Naive thymus-derived CD4-positive, alpha-beta T cell (primary cell): ENCODE results near the gene DTX2. TPM values are rescaled to one million over a fixed set of nuclear protein-coding genes. Genes with fewer than 3 reads are reported as not detected.
"Not testable (repeated sequence)": the region's sequence is repeated elsewhere in the genome, so short reads cannot be mapped to it uniquely, and the experiment has no call there.

ENCODE experiments used
- ATAC-seq: fragments of 150-1000 bp; cut with Tn5 transposase; 2 replicates; pipeline ENCODE4 v1.10.0; 2021; ENCODE audit warnings: mild to moderate bottlenecking, moderate library complexity
- CTCF ChIA-PET: fragments of 350-600 bp; sonication (Branson Sonifier 250); formaldehyde crosslinking; loops from one replicate; lab custom pipeline; 2021; ENCODE audit warnings: antibody characterized with exemption; lab: Charles Lee
- POLR2A ChIA-PET: fragments of 350-600 bp; sonication (Branson Sonifier 250); formaldehyde crosslinking; loops from one replicate; lab custom pipeline; 2021; ENCODE audit warnings: antibody characterized with exemption, inconsistent platforms; lab: Charles Lee
- DNase-seq, 9 donors: peaks; one replicate each; pipeline versions ENCODE4 v3.0.0 to v3.0.0-alpha.2; 2020 to 2022; ENCODE audit warnings: mixed read lengths in 1 of 9
- H3K27ac ChIP-seq: one replicate; pipeline ENCODE4 v1.7.0; 2013; ENCODE audit warnings: mild to moderate bottlenecking, low read depth, low read length, moderate library complexity
- H3K27me3 ChIP-seq, 2 donors: one replicate each; pipeline ENCODE4 v1.7.0; 2013; ENCODE audit warnings: low read length in 2 of 2, mild to moderate bottlenecking in 2 of 2, moderate library complexity in 2 of 2; ENCODE audit not compliant: control insufficient read depth in 2 of 2, insufficient read depth in 2 of 2
- H3K36me3 ChIP-seq, 3 experiments: 1 replicate in 2 of 3; 2 replicates in 1 of 3; pipeline ENCODE4 v1.7.0; 2013; ENCODE audit warnings: low read length in 3 of 3, mild to moderate bottlenecking in 3 of 3, moderate library complexity in 1 of 3; ENCODE audit not compliant: insufficient read depth in 3 of 3, control insufficient read depth in 2 of 3
- H3K4me1 ChIP-seq, 2 donors: one replicate each; pipeline ENCODE4 v1.7.0; 2013; ENCODE audit warnings: low read length in 2 of 2, mild to moderate bottlenecking in 2 of 2, moderate library complexity in 1 of 2; ENCODE audit not compliant: control insufficient read depth in 2 of 2, insufficient read depth in 2 of 2
- H3K4me3 ChIP-seq: 2 replicates; pipeline ENCODE4 v1.7.0; 2013; ENCODE audit warnings: mild to moderate bottlenecking, low read length
- H3K9me3 ChIP-seq, 3 experiments: 1 replicate in 2 of 3; 2 replicates in 1 of 3; pipeline ENCODE4 v1.7.0; 2013; ENCODE audit warnings: low read length in 3 of 3; ENCODE audit not compliant: control insufficient read depth in 2 of 3
- H3K27ac Mint-ChIP-seq, 9 donors: one replicate each; pipeline ENCODE4 v1.8.0; 2020 to 2022; ENCODE audit warnings: mixed read lengths in 9 of 9, mild to moderate bottlenecking in 8 of 9, moderate library complexity in 5 of 9, inconsistent platforms in 2 of 9
- H3K27me3 Mint-ChIP-seq, 5 donors: one replicate each; pipeline ENCODE4 v1.8.0; 2021 to 2022; ENCODE audit warnings: mixed read lengths in 5 of 5, mild to moderate bottlenecking in 1 of 5
- H3K36me3 Mint-ChIP-seq, 5 donors: one replicate each; pipeline ENCODE4 v1.8.0; 2020 to 2022; ENCODE audit warnings: mixed read lengths in 5 of 5, mild to moderate bottlenecking in 3 of 5, inconsistent platforms in 1 of 5
- H3K4me1 Mint-ChIP-seq, 7 donors: one replicate each; pipeline ENCODE4 v1.8.0; 2020 to 2022; ENCODE audit warnings: mixed read lengths in 7 of 7, mild to moderate bottlenecking in 3 of 7, inconsistent platforms in 1 of 7
- H3K4me3 Mint-ChIP-seq, 10 donors: one replicate each; pipeline ENCODE4 v1.8.0; 2020 to 2022; ENCODE audit warnings: mild to moderate bottlenecking in 10 of 10, mixed read lengths in 10 of 10, moderate library complexity in 6 of 10, inconsistent platforms in 2 of 10
- H3K9me3 Mint-ChIP-seq, 11 donors: one replicate each; pipeline ENCODE4 v1.8.0; 2020 to 2022; ENCODE audit warnings: mixed read lengths in 11 of 11, mild to moderate bottlenecking in 4 of 11, inconsistent platforms in 1 of 11, moderate library complexity in 1 of 11
- intact Hi-C, 2 donors: fragments of 100-400 bp; cut with micrococcal nuclease; formaldehyde crosslinking; loops; one replicate each; pipeline ENCODE4 v1.15.1; 2023
- polyA plus RNA-seq, 2 donors: library from polyadenylated mRNA; unstranded; fragments of 300-500 nt; fragmentation: Illumina TruSeq; gene quantifications; one replicate each; pipeline ENCODE4 v1.2.3, GENCODE V29; 2021
- total RNA-seq, 6 experiments: library from RNA in 5 of 6; stranded (reverse) in 5 of 6; gene quantifications; 1 replicate in 5 of 6; 2 replicates in 1 of 6; pipeline ENCODE4 v1.2.3 and lab custom pipeline; 2021 to 2026

Gene DTX2
- total and polyA plus RNA-seq, 7 experiments from 2014 or later, result 12.0 to 44.8 (median 34.3) TPM

GRCh38 chr7:76509931-76510877 is 48.7 kb downstream of the DTX2 start, which contains the start of gene UPK3B:
Gene UPK3B (plus strand): TSS chr7:76510552. CDS start chr7:76510653, 101 bp downstream.
- Mint-ChIP-seq H3K4me3 (no peak within 1 kb of the TSS), H3K27me3 (no peaks in the 10 kb centered on the region), H3K36me3 (peaks cover 0 to 8% (median 0%) of the 10 kb centered on the region in 5 donors), H3K4me1 (peaks cover 0 to 5% (median 0%) of the 10 kb centered on the region in 7 donors), H3K9me3 (peaks cover 0 to 3% (median 0%) of the 10 kb centered on the region in 11 donors), H3K27ac (no peak within 1 kb of the TSS)
- POLR2A ChIA-PET, result no interaction called here
- H3K4me3 ChIP-seq, result no peak within 1 kb of the TSS
- intact Hi-C loops, result no loop called here
- no peak for ATAC-seq
- H3K9me3 ChIP-seq, result no peaks in the 10 kb centered on the region
- DNase-seq, result no peak
- H3K4me1 ChIP-seq, result no peaks in the 10 kb centered on the region
- peaks cover 0 to 13% (median 0%) of the 10 kb centered on the region in 3 experiments for H3K36me3 ChIP-seq
- H3K27ac ChIP-seq, result no peak within 1 kb of the TSS
- CTCF ChIA-PET, result no interaction called here
- H3K27me3 ChIP-seq, result no peaks in the 10 kb centered on the region

- H3K4me1 ChIP-seq, H3K27me3 Mint-ChIP-seq, H3K36me3 ChIP-seq, H3K27ac Mint-ChIP-seq, H3K4me3 ChIP-seq, H3K9me3 ChIP-seq, H3K9me3 Mint-ChIP-seq, H3K4me3 Mint-ChIP-seq, H3K27ac ChIP-seq, POLR2A ChIA-PET, intact Hi-C loops, H3K27me3 ChIP-seq, CTCF ChIA-PET, ATAC-seq, H3K36me3 Mint-ChIP-seq, H3K4me1 Mint-ChIP-seq, DNase-seq: not testable (repeated sequence)
Measured at GRCh38 chr7:76511200-76511910, 49.8 kb downstream of the DTX2 start.

DNA sequence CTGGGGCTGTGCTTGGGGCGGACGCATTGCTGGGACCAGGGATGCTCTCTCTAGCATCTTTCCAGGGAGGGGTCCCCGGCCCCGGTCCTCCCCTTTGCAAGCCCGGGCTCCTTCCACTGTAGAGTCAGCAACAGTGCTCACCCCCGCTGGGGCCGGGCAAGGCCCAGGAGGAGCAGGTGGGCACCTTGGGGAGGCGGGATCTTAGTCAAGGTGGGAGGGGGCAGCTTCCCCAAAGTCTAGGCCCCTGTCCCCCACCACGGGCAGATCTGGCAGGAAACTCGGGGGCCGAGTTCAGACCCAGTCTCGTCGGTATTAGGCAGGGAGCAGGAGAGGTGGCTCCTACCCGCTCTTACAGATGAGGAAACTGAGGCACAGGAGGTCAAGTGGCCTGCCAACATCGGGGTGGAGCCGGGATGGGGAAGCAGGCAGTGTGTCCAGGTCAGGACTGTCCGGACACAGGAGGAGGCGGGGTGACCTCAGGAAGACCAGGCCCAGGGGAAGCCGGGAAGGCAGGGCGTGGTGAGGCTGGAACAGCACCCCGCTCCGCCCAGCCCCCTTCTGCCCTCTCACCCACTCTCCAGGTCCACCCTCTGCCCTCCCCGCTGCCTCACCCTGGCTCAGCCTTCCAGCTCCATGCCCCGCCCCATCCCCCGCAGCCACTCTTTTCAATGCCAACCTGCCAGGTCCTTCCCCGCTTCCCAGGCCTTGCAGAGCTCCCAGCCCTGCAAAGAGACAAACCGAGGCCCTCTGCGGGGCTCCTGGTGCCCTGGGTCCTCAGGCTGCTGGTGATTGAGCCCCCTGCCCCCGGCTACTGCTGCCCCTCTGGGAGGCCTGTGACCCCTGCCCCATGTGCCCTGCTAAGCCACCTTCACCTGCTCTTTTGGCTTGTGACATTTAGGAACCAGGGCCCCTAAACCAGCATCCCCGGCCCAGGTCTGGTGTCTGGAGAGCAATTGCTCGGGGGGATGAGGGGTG is 50.7 kb downstream of the DTX2 start:
- CTCF ChIA-PET, H3K36me3 ChIP-seq, H3K4me1 ChIP-seq, POLR2A ChIA-PET, H3K9me3 ChIP-seq, ATAC-seq, H3K9me3 Mint-ChIP-seq, H3K4me3 Mint-ChIP-seq, H3K36me3 Mint-ChIP-seq, H3K4me3 ChIP-seq, H3K27me3 ChIP-seq, H3K27ac Mint-ChIP-seq, H3K27ac ChIP-seq, DNase-seq, H3K27me3 Mint-ChIP-seq, intact Hi-C loops, H3K4me1 Mint-ChIP-seq: not testable (repeated sequence)

DNA sequence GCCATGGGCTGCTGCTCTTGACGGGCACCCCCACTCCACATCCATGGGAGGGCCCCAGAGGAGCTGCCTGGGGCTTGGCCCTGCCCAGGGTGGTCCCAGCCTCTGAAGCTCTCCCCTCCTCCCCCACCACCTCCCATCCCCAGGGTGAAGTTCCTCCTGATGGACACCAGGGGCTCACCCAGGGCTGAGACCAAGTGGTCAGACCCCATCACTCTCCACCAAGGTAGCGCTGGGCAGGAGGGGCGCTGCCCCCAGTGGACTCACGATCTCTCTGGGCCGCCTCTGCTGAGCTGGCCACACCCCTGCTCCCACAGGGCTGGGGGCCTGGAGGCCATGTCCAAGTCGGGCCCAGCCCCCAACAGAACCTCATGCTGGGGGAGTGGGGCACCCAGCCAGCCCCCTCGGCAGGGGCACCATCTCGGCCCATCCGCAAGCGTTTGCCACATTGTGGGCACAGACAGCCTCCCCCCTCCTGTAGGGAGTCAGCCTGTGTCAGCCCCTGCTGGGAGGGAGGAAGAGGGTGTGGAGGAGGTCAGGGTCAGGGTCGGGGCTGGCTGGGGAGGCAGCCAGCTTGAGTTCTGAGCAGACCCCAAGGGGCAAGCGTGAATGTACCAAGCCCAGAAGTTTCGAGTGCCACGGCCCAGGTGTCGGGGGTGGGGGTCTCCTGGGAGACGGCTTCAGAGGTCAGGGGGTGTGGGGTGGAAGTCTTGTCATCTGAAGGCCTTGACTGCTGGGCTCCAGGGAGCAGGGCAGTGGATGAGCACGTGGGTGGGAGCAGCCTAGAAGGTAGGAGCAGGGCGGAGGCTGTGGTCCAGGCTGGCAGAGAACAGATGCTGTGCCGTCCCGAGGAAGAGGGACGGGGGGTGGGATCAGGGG is 51.7 kb downstream of the DTX2 start:
- POLR2A ChIA-PET, result no interaction called here
- H3K4me3 Mint-ChIP-seq, result no peak overlapping the region
- no peaks in the 10 kb centered on the region for H3K36me3 ChIP-seq
- DNase-seq, result no peak
- no peak overlapping the region for H3K4me3 ChIP-seq
- no peaks in the 10 kb centered on the region for H3K27me3 ChIP-seq
- no peak overlapping the region for H3K27ac ChIP-seq
- no peaks in the 10 kb centered on the region for H3K36me3 Mint-ChIP-seq
- H3K4me1 ChIP-seq, result no peaks in the 10 kb centered on the region
- H3K27ac Mint-ChIP-seq, result peak overlapping the region in 1 of 9 donors; percentile 42
- H3K9me3 Mint-ChIP-seq, result no peaks in the 10 kb centered on the region
- H3K9me3 ChIP-seq, result no peaks in the 10 kb centered on the region
- H3K27me3 Mint-ChIP-seq, result peaks cover 0 to 4% (median 0%) of the 10 kb centered on the region in 5 donors
- ATAC-seq, result no peak
- intact Hi-C loops, result no loop called here
- CTCF ChIA-PET, result no interaction called here
- H3K4me1 Mint-ChIP-seq, result peaks cover 0 to 4% (median 0%) of the 10 kb centered on the region in 7 donors

DNA sequence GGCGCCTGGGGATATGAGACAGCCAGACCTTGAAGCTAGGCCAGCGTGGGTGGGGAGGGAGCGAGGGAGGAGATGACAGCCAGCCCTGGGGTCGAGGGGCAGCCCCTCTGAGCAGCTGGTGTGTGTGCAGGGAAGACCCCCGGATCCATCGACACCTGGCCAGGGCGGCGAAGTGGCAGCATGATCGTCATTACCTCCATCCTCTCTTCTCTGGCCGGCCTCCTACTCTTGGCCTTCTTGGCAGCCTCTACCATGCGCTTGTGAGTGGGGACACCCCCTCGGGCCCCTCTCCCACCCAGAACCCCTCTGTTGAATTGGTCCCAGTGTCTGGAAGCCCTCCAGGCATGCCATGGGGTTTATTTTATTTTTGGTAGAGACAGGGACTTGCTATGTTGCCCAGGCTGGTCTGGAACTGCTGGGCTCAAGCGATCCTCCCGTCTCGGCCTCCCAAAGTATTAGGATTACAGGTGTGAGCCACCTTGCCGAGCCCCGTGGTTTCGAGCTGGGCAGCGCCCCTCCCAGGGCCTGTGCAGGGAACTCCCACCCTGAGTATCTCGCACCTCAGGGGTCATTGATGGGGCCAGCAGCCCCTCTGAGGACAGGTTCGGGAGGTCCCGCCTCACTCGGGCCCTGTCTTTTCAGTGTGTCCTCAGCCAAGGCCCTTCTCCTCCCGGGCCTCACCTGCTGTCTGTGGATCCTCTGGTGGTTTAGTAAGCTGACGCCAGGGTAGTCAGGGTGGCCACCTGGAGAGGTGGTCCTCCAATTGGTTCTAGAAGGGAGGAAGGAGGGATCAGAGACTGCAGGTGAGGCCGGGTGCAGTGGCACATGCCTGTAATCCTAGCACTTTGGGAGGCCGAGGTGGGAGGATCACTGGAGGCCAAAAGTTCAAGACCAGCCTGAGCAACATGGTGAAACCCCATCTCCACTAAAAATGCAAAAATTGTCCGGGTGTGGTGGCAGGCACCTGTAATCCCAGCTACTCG is 52.6 kb downstream of the DTX2 start:
- DNase-seq (no peak), ATAC-seq (no peak)
- intact Hi-C loops, result no loop called here
- H3K9me3 Mint-ChIP-seq, result no peaks in the 10 kb centered on the region
- POLR2A ChIA-PET, result no interaction called here
- no peak overlapping the region for H3K27ac ChIP-seq
- H3K4me3 ChIP-seq, result no peak overlapping the region
- peaks cover 0 to 4% (median 0%) of the 10 kb centered on the region in 7 donors for H3K4me1 Mint-ChIP-seq
- no peaks in the 10 kb centered on the region for H3K27me3 ChIP-seq
- H3K4me1 ChIP-seq, result no peaks in the 10 kb centered on the region
- H3K27me3 Mint-ChIP-seq, result peaks cover 0 to 4% (median 0%) of the 10 kb centered on the region in 5 donors
- H3K27ac Mint-ChIP-seq, result peak overlapping the region in 1 of 9 donors; percentile 42
- CTCF ChIA-PET, result no interaction called here
- no peaks in the 10 kb centered on the region for H3K36me3 ChIP-seq
- no peaks in the 10 kb centered on the region for H3K9me3 ChIP-seq
- no peaks in the 10 kb centered on the region for H3K36me3 Mint-ChIP-seq
- H3K4me3 Mint-ChIP-seq, result no peak overlapping the region
